OCI-LY3 (cell line): Measurements from ENCODE around the gene SLC1A7.

Experiments used
- EZH2phosphoT487 ChIP-seq: fragments of 200-600 bp; shearing (Covaris generic); IDR thresholded peaks from 2 replicates; pipeline ENCODE4 v1.6.1; 2018; ENCODE audit warnings: antibody characterized with exemption, mixed run types, low read depth
- TF ChIP-seq, protein P1 (sequence below): fragments of 200-600, 300-600 bp; sonication (generic); IDR thresholded peaks from 2 replicates; pipeline ENCODE4 v1.5.1; 2014; ENCODE audit warnings: antibody characterized with exemption, low read length, low read depth

DNA sequence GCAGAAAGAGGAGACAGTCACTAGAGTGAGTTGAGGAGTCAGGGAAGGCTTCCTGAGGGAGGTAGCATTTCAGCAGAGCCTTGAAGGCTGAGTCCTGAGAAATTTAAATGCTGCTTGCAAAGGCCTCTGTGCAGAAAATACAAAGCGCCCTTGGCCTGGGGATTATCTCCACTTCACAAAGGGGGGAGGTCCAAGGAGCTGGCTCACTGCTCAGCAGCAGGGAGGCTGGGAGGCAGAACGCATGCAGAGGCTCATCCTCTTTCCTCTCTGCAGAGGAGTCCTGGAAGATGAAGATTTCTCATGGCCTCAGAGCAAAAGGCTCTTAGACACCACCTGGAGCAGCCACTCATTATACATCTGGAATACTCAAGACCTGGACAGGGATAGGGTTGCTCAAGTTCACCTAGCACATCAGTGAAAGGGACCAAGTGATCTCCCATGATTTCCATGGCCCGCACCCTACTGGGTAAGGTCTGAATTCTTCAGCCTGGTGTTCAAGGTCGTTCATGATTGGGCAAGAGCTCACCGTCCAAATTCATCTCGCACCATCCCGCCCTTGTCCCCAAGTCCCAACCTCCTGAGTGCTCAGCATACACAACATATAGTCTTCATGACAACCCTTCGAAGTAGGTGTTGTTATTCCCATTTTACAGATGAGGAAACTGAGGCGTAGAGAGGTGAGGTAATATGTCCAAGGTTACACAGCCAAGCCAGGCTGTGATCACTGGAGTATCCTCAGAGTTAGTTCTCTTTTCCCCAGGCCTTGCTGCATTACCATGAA is 9.0 kb downstream of the SLC1A7 start:
- TF ChIP-seq, protein P1, sequence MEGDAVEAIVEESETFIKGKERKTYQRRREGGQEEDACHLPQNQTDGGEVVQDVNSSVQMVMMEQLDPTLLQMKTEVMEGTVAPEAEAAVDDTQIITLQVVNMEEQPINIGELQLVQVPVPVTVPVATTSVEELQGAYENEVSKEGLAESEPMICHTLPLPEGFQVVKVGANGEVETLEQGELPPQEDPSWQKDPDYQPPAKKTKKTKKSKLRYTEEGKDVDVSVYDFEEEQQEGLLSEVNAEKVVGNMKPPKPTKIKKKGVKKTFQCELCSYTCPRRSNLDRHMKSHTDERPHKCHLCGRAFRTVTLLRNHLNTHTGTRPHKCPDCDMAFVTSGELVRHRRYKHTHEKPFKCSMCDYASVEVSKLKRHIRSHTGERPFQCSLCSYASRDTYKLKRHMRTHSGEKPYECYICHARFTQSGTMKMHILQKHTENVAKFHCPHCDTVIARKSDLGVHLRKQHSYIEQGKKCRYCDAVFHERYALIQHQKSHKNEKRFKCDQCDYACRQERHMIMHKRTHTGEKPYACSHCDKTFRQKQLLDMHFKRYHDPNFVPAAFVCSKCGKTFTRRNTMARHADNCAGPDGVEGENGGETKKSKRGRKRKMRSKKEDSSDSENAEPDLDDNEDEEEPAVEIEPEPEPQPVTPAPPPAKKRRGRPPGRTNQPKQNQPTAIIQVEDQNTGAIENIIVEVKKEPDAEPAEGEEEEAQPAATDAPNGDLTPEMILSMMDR: no peak
- no peak for TF ChIP-seq EZH2phosphoT487
